Dermis blood vessel endothelial cell (primary cell): ENCODE data around the gene ALDH8A1. TPM values are rescaled to one million over a fixed set of nuclear protein-coding genes. Genes with fewer than 3 reads are reported as not detected.
"Not testable (repeated sequence)": the region's sequence is repeated elsewhere in the genome, so short reads cannot be mapped to it uniquely, and the experiment has no call there.

Experiments
- DNase-seq: peaks from one replicate; pipeline ENCODE4 v3.0.0; 2010
- total RNA-seq: library from RNA; depleted of rRNA; stranded (reverse); fragments of >200 nt; gene quantifications from 2 replicates; pipeline ENCODE4 v1.2.3, GENCODE V29; 2014

Gene ALDH8A1
- total RNA-seq, 1 donor from 2014 or later, result 0.51 TPM

DNA sequence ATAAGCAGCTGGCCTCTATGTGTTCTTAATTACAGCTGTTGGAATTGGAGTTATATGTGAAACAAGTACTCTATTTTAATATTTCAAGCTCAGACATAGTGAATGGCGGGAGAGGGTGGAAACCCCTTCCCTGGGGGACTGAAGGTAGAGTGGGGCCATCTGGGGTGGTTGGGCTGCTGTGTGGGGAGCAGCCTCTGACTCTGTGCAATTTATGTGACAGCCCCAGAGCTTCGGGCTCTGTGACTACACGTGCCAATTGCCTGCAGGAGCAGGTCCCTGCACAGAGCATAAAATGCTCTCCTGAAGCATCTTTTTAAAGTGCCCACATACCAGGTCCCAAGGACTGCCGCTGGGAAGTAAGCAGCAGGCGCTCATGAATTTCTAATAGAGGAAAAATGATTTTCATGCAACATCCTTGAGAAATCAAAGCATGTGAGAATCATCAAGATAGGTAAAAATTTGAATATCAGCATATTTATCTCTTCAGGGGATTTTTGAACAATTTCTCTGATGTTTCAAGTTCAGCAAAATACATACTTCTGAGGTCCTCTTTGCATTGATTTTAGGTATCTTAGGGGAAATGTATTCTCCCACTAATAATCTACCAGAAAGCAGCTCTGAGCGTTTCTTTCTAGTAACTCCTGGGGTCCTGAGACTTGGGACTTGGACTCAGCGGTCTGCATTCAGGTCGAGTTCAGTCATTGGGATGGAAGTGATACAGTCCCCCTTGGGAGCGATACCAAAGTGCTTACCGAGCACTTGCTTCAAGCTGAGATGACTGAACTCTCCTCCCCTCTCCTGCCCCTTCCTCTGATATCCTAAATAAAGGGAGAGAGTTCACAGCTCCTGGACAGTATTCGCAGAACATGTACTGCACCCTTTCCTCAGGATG lies 40.0 kb downstream of the ALDH8A1 start:
- DNase-seq, result no peak

DNA sequence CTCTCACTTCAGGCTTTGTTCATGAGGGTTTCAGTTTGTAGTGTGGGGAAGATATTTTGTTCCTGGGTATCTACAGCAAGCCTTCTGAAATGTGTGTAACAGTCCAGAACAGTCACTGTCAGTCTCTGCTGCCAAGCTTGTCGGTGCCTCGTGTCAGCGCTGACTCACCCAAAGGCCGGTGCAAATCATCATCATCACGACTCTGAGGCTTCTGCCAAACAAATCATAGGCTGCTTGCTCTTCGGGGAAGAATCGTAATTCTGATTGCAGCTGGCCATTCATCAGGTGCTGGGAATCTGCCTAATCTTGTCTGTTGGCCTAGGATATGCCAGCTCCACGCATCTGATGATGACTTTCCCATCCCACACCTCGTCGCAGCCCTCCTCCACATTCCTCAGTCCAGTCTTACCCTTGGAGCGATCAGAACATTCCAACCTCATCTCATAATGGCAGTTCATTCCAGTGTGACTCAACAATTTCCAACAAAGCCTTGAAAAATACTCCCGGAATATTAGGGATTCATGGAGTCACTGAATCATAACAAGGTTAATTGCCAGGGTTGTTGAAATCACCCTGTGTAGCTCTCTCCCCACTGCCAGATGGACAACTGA lies 40.9 kb downstream of the ALDH8A1 start:
- DNase-seq, result peak; percentile 94

- not testable (repeated sequence) for DNase-seq
Measured at GRCh38 chr6:134904731-134905130, 45.2 kb downstream of the ALDH8A1 start.

- no peak for DNase-seq
Measured at GRCh38 chr6:134903448-134903847, 46.5 kb downstream of the ALDH8A1 start.

- no peak for DNase-seq
Measured at GRCh38 chr6:134902936-134903335, 47.0 kb downstream of the ALDH8A1 start.

GRCh38 chr6:134902074-134902861 lies 47.6 kb downstream of the ALDH8A1 start:
- no peak for DNase-seq

- DNase-seq, result no peak
Measured at GRCh38 chr6:134898575-134898974, 51.3 kb downstream of the ALDH8A1 start.

GRCh38 chr6:134898166-134898565 lies 51.7 kb downstream of the ALDH8A1 start:
- not testable (repeated sequence) for DNase-seq

- no peak for DNase-seq
Measured at GRCh38 chr6:134896910-134897309, 53.0 kb downstream of the ALDH8A1 start.

- no peak for DNase-seq
Measured at GRCh38 chr6:134894800-134895199, 55.1 kb downstream of the ALDH8A1 start.

DNA sequence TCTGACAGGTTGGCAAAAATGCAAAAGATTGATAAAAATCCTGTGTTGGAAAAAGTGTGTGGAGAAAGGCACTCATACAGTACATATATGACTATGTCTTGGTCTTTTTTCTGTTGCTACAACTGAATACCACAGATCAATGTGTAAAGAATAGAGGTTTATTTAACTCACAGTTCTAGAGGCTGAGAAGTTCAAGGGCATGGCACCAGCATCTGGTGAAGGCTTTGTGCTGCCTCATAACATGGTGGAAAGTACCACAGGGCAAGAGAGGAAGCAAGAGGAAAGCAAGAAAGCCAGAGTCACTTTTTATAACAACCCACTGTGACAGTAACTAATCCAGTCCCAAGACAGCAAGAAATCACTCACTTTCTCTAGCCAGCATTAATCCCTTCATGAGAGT lies 57.5 kb downstream of the ALDH8A1 start:
- no peak for DNase-seq

DNA sequence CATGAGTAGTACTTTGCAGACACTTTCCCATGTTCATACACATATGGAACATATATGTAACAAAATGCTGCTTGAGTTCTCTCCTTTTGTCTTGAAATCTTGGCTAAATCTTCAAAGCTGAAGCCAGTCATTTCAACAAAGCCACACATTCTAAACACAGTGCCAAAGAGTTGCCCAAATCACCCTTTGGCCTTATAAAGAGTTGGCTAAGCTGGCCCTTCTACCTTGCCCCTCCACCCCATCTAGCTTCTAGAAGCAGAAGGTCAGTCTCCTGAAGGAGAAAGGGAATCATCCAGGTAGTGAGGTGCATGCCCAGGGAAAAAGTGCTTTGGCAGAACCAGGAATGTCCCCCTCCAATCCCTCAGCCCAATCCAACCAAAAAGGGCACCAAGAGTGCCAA lies 58.3 kb downstream of the ALDH8A1 start:
- DNase-seq, result no peak

GRCh38 chr6:134888316-134888715 lies 61.6 kb downstream of the ALDH8A1 start:
- no peak for DNase-seq

DNA sequence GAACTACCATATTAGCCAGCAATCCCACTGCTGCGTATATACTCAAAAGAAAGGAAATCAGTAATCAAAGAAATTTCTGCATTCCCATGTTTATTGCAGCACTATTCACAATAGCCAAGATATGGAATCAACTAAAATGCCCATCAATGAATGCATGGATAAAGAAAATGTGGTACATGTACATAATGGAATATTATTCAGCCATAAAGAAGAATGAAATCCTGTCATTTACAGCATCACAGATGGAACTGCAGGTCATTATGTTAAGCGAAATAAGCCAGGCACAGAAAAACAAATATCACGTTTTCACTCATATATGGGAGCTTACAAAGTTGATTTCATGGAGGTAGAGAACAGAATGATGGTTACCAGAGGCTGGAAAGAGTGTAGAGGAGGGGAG lies 65.1 kb downstream of the ALDH8A1 start:
- no peak for DNase-seq

DNA sequence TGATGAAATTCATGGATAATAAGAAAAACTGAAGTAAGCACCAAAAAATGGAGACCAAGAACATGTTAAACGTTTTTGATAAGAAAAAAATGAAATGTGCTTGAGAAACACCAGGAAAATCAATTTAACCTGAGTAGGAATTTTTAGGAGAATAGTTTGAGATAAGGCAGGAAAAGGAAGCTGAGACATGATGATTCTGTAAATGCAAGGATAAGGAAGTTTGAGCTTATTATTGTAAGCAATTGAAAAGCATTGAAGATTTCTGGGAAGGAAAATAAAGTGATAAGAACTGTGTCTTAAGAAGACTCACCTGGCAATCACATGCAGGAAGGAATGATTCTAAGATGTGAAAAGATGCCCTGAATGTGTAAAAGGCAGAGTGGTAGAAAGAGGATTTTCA lies 66.6 kb downstream of the ALDH8A1 start:
- peak; percentile 18 for DNase-seq

DNA sequence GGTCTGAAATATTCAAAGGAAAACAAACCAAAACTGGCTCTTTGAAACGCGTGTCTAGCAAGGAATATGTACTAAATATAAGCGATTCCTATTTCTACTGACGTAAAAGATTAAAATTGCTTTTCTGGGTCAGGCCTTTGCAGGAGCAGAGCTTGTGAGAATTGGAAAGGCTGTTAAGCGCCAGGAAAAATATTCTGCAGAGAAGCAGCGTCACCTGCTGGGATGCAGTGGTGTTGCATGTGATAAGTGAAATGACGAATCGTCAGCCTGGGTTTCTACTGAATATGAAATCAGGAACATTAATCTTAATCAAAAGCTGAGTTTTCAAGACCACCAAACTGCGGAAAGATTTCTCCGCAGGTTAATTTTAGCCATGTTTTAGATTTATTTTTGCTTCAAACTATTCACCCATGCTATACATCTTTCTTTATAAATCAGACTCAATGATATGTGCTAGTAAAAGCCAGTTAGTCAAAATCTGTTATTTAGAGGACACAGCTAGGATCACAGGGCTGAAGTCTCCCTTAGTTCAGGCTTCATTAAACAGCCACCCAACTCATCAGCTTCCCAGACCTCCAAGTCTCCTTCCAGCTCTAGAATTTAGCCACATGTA lies 67.4 kb downstream of the ALDH8A1 start:
- peak; percentile 73 for DNase-seq

DNA sequence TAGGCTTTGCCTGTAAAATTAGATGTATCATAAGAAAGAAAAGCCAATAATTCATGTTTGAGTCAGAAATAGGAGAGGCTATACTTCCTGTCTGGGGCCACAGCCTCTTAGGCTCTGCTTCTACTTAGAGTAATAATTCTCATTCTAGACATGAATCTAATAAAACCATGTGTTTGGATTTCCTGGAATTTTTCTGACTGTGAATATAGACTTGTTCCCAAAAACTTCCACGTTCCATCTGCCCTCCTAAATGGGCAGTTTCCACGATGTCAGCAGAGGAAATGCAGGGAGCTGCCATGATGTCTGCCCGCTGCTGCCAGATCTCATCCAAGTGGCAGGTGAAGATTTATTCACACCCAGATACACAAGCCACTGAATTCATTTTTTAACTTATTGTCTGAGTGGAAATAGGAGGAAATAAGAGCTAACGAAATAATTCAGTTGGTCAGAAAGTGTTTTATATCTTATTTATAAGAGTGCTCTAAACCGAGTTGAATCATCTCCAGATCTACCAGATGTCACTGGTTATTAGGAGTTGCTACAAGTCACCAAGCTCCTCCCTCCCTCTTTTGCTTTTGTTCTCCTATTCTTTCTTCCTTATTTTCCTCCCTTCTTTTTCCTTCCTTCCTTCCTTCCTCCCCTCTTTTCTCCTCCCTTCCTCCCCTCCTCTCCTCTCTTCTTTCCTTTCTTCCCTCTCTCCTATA lies 69.3 kb downstream of the ALDH8A1 start:
- no peak for DNase-seq

- no peak for DNase-seq
Measured at GRCh38 chr6:134878136-134878535, 71.8 kb downstream of the ALDH8A1 start.

GRCh38 chr6:134875367-134875766 lies 74.5 kb downstream of the ALDH8A1 start:
- peak; percentile 22 for DNase-seq

DNA sequence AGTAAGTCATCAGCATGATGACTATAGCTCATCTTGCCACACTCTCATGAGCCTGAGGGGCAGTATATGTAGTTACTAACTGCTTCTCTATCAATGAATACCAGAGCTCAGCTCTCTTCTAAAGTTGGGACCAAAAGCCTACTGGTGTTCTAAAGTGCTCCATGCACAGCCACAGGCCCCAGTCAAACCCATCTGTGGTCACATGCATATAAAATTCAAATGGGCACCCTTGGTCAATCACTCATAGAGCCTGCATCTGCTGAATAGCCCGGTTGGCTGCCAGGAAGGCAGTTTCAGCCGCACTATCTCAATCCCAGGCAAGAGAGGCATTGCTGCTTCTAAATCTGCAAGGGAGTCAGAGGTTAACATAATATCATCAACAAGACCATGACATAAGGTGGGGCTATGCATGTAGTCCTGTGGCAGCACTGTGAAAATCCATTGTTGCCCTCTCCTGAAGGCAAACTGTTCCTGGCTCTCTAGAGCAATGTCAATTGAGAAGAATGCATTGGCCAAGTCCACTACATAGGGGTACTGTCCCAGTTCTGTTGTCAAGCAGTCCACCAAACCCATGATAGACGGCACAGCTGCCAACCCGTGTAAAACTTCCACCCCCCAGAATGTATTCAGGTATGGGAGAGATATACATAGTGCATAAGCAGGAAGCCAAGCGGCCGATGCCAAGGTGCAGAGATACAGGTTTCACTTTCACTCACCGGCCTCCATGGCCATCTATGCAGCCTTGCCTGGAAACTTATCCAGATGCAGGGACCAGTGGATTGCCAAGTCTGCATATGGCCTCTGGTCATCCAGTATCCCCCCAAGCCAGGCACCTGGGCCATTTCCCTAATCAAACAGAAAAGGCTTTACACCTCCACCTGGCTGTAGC lies 76.2 kb downstream of the ALDH8A1 start:
- DNase-seq, result no peak
